AG09309 (cell line): Measurements from ENCODE around the gene PLXNB2.
A peak's percentile ranks its signal among the peaks of the same experiment; 100 is the strongest.

ENCODE experiments used
- DNase-seq: peaks from one replicate; pipeline ENCODE4 v3.0.0-alpha.2; 2010; ENCODE audit warnings: low read depth
- H3K4me3 ChIP-seq: 2 replicates; pipeline ENCODE4 v1.5.1; 2011; ENCODE audit warnings: mild to moderate bottlenecking, low read depth, low read length, moderate library complexity; ENCODE audit not compliant: control insufficient read depth
- TF ChIP-seq, protein P1 (sequence below): IDR thresholded peaks from 2 replicates; pipeline ENCODE4 v1.5.1; 2011; ENCODE audit warnings: mild to moderate bottlenecking, low read depth, low read length, inconsistent platforms; ENCODE audit not compliant: insufficient read depth, control insufficient read depth; ENCODE audit errors: missing control alignments

Gene PLXNB2

DNA sequence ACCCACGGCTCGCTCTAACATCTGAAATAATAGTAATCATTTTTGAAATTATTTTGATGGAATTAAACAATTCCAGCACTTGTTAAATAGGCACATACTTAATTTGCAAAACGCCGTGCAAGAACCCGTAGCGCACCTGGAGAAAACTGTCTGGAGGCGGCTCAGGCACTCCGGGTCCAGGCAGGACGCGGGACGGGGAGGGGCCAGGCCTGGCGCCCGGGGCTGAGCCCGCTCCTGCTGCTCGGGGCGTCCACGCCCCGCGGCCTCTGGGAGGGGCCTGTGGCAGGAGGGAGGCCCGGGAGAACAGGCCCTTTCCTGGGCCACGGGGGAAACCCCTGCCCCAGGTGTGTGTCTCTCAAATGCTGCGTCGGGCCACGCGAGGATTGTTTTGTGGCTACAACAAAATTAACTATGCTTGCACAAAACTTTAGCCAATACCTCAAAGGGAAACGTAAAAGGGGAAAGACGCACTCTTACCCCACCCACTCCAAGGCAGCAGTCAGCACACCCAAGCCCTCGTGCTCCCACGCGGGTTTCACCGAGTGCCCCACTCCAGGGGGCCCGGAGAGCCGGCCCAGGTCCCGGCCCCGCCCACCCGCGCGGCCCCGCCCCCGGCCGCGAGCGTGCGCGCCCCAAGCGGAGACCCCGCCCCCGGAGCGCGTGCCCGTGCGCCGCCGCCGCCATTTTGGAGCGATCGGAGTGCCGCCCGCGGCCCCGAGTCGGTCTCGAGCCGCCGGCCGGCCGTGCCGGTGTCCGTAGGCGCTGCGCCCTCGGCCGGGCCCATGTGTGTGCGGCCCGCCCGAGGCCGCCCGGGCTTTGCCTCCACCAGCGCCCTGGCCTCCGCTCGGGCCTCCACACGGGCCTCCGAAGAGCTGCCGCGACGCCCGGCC, 35.5 kb upstream of the PLXNB2 start, which contains the start of gene PPP6R2:
Gene PPP6R2, plus strand, starts transcription at position 677 of the 890 bp plus-strand sequence. CDS start 50,582 bp downstream, outside the sequence.
- no peak for DNase-seq
- TF ChIP-seq, protein P1, sequence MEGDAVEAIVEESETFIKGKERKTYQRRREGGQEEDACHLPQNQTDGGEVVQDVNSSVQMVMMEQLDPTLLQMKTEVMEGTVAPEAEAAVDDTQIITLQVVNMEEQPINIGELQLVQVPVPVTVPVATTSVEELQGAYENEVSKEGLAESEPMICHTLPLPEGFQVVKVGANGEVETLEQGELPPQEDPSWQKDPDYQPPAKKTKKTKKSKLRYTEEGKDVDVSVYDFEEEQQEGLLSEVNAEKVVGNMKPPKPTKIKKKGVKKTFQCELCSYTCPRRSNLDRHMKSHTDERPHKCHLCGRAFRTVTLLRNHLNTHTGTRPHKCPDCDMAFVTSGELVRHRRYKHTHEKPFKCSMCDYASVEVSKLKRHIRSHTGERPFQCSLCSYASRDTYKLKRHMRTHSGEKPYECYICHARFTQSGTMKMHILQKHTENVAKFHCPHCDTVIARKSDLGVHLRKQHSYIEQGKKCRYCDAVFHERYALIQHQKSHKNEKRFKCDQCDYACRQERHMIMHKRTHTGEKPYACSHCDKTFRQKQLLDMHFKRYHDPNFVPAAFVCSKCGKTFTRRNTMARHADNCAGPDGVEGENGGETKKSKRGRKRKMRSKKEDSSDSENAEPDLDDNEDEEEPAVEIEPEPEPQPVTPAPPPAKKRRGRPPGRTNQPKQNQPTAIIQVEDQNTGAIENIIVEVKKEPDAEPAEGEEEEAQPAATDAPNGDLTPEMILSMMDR: no peak
- H3K4me3 ChIP-seq: peak within 1 kb of the TSS; percentile 74

- peak overlapping the region; percentile 55 for H3K4me3 ChIP-seq
- DNase-seq: no peak
Measured at GRCh38 chr22:50341977-50342650, 34.7 kb upstream of the PLXNB2 start.

GRCh38 chr22:50339945-50340879, 32.8 kb upstream of the PLXNB2 start:
- TF ChIP-seq, protein P1: no peak
- no peak for DNase-seq
- no peak overlapping the region for H3K4me3 ChIP-seq

More at GRCh38 chr22:50341977-50342650, 34.7 kb upstream of the PLXNB2 start:
- TF ChIP-seq, protein P1: peak; percentile 97

- TF ChIP-seq, protein P1: no peak
- DNase-seq: no peak
- no peak overlapping the region for H3K4me3 ChIP-seq
Measured at GRCh38 chr22:50338860-50339462, 31.5 kb upstream of the PLXNB2 start.

GRCh38 chr22:50338042-50338573, 30.7 kb upstream of the PLXNB2 start:
- TF ChIP-seq, protein P1: no peak
- no peak overlapping the region for H3K4me3 ChIP-seq

More at GRCh38 chr22:50338042-50338573, 30.7 kb upstream of the PLXNB2 start:
- no peak for DNase-seq
